GM12892 (cell line): ENCODE data around the gene USP47.

ENCODE experiments used
- POLR2A ChIP-seq: IDR thresholded peaks from 2 replicates; pipeline ENCODE4 v1.6.1; 2011; ENCODE audit warnings: low read depth, low read length, control low read depth
- TAF1 ChIP-seq: IDR thresholded peaks from 2 replicates; pipeline ENCODE4 v1.6.1; 2011; ENCODE audit warnings: low read depth, mild to moderate bottlenecking, control low read depth, low read length, borderline replicate concordance

- TF ChIP-seq TAF1, result no peak
- no peak for TF ChIP-seq POLR2A
Measured at GRCh38 chr11:11935536-11935935, 93.8 kb downstream of the USP47 start.
